CD14-positive monocyte (primary cell): ENCODE measurements around the gene KISS1R. TPM values are rescaled to one million over a fixed set of nuclear protein-coding genes. Genes with fewer than 3 reads are reported as not detected.

Source experiments
- DNase-seq, 3 donors: peaks; one replicate each; pipeline ENCODE4 v3.0.0-alpha.2; 2011 to 2022
- H2AFZ ChIP-seq: 2 replicates; pipeline ENCODE4 v1.6.0; 2012; ENCODE audit warnings: mild to moderate bottlenecking, low read depth, low read length, inconsistent platforms; ENCODE audit not compliant: insufficient read depth, poor library complexity, severe bottlenecking
- H3K27ac ChIP-seq, 2 donors: 1 replicate in 1 of 2; 2 replicates in 1 of 2; pipeline ENCODE4 v1.5.1; 2012 to 2013; ENCODE audit warnings: low read length in 2 of 2, control low read depth in 1 of 2, inconsistent platforms in 1 of 2, low read depth in 1 of 2, mild to moderate bottlenecking in 1 of 2
- H3K27me3 ChIP-seq, 2 donors: one replicate each; pipeline versions ENCODE4 v1.6.0 to v1.6.1; 2011 to 2013; ENCODE audit warnings: low read length in 2 of 2; ENCODE audit not compliant: control insufficient read depth in 2 of 2, insufficient read depth in 2 of 2
- H3K36me3 ChIP-seq, 2 donors: replicated peaks in 1 of 2; 1 replicate in 1 of 2; 2 replicates in 1 of 2; pipeline versions ENCODE4 v1.5.1 to v1.6.1; 2012 to 2013; ENCODE audit warnings: low read length in 2 of 2, control low read depth in 1 of 2, inconsistent platforms in 1 of 2, mild to moderate bottlenecking in 1 of 2; ENCODE audit not compliant: insufficient read depth in 2 of 2, control insufficient read depth in 1 of 2
- H3K4me1 ChIP-seq, 2 donors: 1 replicate in 1 of 2; 2 replicates in 1 of 2; pipeline versions ENCODE4 v1.5.1 to v1.6.1; 2012 to 2013; ENCODE audit warnings: low read length in 2 of 2, control low read depth in 1 of 2, inconsistent platforms in 1 of 2, mild to moderate bottlenecking in 1 of 2, moderate library complexity in 1 of 2; ENCODE audit not compliant: insufficient read depth in 2 of 2, control insufficient read depth in 1 of 2
- H3K4me2 ChIP-seq: replicated peaks from 2 replicates; pipeline ENCODE3; 2012; ENCODE audit warnings: low read length, moderate library complexity, mild to moderate bottlenecking; ENCODE audit not compliant: poor library complexity, severe bottlenecking; ENCODE audit errors: extremely low read depth
- H3K4me3 ChIP-seq, 3 experiments: fragments of 200-600 bp in 1 of 3; sonication (generic) in 1 of 3; replicated peaks in 1 of 3; 1 replicate in 2 of 3; 2 replicates in 1 of 3; pipeline ENCODE4 v1.5.1; 2011 to 2013; ENCODE audit warnings: low read length in 3 of 3, mild to moderate bottlenecking in 3 of 3, control low read depth in 2 of 3, low read depth in 2 of 3, inconsistent platforms in 1 of 3, moderate library complexity in 1 of 3
- H3K79me2 ChIP-seq: 2 replicates; pipeline ENCODE4 v1.6.0; 2012; ENCODE audit warnings: mild to moderate bottlenecking, control low read depth, inconsistent platforms, low read length, moderate library complexity; ENCODE audit not compliant: insufficient read depth
- H3K9ac ChIP-seq: 2 replicates; pipeline ENCODE4 v1.6.0; 2017; ENCODE audit warnings: low read length, mild to moderate bottlenecking; ENCODE audit not compliant: insufficient read depth, poor library complexity, severe bottlenecking
- H3K9me3 ChIP-seq, 2 donors: replicated peaks in 1 of 2; 1 replicate in 1 of 2; 2 replicates in 1 of 2; pipeline versions ENCODE4 v1.5.1 to v1.6.1; 2012 to 2013; ENCODE audit warnings: low read length in 2 of 2, control low read depth in 1 of 2; ENCODE audit not compliant: control insufficient read depth in 1 of 2, insufficient read depth in 1 of 2
- H4K20me1 ChIP-seq: 2 replicates; pipeline ENCODE4 v1.6.0; 2012; ENCODE audit warnings: mild to moderate bottlenecking, low read length, control low read depth, moderate library complexity; ENCODE audit not compliant: insufficient read depth
- H3K27ac Mint-ChIP-seq, 7 donors: one replicate each; pipeline ENCODE4 v1.8.0; 2020; ENCODE audit warnings: mild to moderate bottlenecking in 7 of 7, mixed read lengths in 7 of 7, moderate library complexity in 6 of 7, inconsistent platforms in 2 of 7
- H3K27me3 Mint-ChIP-seq, 3 donors: one replicate each; pipeline ENCODE4 v1.8.0; 2021 to 2022; ENCODE audit warnings: low read depth in 3 of 3, mild to moderate bottlenecking in 3 of 3, mixed read lengths in 3 of 3, moderate library complexity in 3 of 3, inconsistent platforms in 1 of 3
- H3K36me3 Mint-ChIP-seq, 2 donors: one replicate each; pipeline ENCODE4 v1.8.0; 2020; ENCODE audit warnings: mixed read lengths in 2 of 2, inconsistent platforms in 1 of 2, mild to moderate bottlenecking in 1 of 2
- H3K4me1 Mint-ChIP-seq: one replicate; pipeline ENCODE4 v1.8.0; 2020; ENCODE audit warnings: mild to moderate bottlenecking, mixed read lengths
- H3K4me3 Mint-ChIP-seq, 2 donors: one replicate each; pipeline ENCODE4 v1.8.0; 2020; ENCODE audit warnings: mild to moderate bottlenecking in 2 of 2, mixed read lengths in 2 of 2, moderate library complexity in 1 of 2
- H3K9me3 Mint-ChIP-seq, 7 donors: one replicate each; pipeline ENCODE4 v1.8.0; 2020 to 2022; ENCODE audit warnings: mixed read lengths in 7 of 7, mild to moderate bottlenecking in 6 of 7, moderate library complexity in 6 of 7, inconsistent platforms in 2 of 7
- WGBS: methylation state at CpG from one replicate; pipeline ENCODE4 v1.1.5; 2013; ENCODE audit warnings: missing lambda C conversion rate; ENCODE audit not compliant: insufficient coverage; 5-methylcytosine and 5-hydroxymethylcytosine counted together
- intact Hi-C, 2 donors: fragments of 100-400 bp; cut with micrococcal nuclease; formaldehyde crosslinking; loops; one replicate each; pipeline versions ENCODE4 v1.15.0 to v1.15.1; 2023
- polyA plus RNA-seq, 3 donors: library from polyadenylated mRNA; depleted of rRNA in 1 of 3; unstranded in 2 of 3; stranded (reverse) in 1 of 3; fragments of 300-500 nt in 2 of 3; fragments of >200 nt in 1 of 3; fragmentation: Illumina TruSeq in 2 of 3; gene quantifications; 1 replicate in 2 of 3; 2 replicates in 1 of 3; pipeline ENCODE4 v1.2.3, GENCODE V29; 2012 to 2021
- TF ChIP-seq, protein P1 (sequence below): fragments of 200-600 bp; IDR thresholded peaks from one replicate; pipeline ENCODE4 v1.8.0; 2022; ENCODE audit warnings: antibody characterized with exemption, mild to moderate bottlenecking

KISS1R gene
- polyA plus RNA-seq, 3 donors, result not detected

DNA sequence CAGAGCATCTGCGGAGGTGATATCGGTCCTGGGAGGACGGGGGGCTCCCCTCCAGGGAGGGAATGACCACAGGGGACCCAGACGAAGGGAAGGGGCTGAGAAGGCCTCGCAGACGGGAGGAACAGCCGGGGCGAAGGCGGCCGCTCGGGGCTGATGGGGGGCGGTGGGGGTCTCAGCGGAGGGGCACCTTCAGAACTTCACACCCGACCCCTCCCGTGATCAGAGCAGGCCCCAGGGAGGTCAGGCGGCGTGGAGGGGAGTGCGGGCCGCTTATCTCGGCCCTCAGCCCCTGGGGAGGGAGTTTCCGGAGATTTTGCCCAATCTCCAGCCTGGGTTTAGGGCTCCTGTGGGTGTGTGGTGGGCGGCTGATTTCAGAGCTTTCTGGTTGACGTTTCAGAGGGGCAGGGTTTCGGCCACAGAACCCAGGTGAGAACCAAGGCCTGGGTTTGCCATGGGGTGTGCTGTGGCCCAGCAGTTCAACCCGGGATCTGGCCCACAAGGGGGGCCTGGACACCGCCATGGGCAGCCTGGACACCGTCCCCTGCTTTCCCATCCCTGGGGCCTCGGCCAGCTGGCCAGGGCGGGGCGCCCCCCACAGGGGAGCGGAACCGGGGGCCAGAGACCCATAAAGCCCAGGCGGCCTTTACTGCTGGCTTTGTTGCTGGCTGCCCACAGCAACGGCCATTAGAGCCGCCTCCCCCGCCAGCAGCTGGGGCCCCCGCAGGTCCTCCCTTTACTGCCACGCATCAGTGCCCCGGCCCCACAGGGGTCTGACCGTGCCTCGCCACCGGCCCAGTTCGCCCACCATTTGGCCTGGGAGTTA lies 37.8 kb downstream of the KISS1R start:
- Histone ChIP-seq H3K4me3 (no peak overlapping the region), H4K20me1 (peaks cover 99% of the 10 kb centered on the region), H3K9me3 (no peaks in the 10 kb centered on the region), H3K79me2 (peaks cover 95% of the 10 kb centered on the region), H3K4me1 (peaks cover 22 to 26% of the 10 kb centered on the region in 2 donors), H3K27ac (no peak overlapping the region), H3K4me2 (no peak overlapping the region), H3K36me3 (peaks cover 6 to 18% of the 10 kb centered on the region in 2 donors), H2AFZ (no peak overlapping the region), H3K27me3 (no peaks in the 10 kb centered on the region), H3K9ac (no peak overlapping the region)
- Mint-ChIP-seq H3K27ac (peak overlapping the region in 1 of 7 donors; percentile 65), H3K36me3 (peaks cover 13 to 33% of the 10 kb centered on the region in 2 donors), H3K4me1 (peaks cover 29% of the 10 kb centered on the region), H3K27me3 (no peaks in the 10 kb centered on the region), H3K4me3 (no peak overlapping the region), H3K9me3 (no peaks in the 10 kb centered on the region)
- DNase-seq, result no peak
- intact Hi-C loops, result no loop called here
- TF ChIP-seq, protein P1, sequence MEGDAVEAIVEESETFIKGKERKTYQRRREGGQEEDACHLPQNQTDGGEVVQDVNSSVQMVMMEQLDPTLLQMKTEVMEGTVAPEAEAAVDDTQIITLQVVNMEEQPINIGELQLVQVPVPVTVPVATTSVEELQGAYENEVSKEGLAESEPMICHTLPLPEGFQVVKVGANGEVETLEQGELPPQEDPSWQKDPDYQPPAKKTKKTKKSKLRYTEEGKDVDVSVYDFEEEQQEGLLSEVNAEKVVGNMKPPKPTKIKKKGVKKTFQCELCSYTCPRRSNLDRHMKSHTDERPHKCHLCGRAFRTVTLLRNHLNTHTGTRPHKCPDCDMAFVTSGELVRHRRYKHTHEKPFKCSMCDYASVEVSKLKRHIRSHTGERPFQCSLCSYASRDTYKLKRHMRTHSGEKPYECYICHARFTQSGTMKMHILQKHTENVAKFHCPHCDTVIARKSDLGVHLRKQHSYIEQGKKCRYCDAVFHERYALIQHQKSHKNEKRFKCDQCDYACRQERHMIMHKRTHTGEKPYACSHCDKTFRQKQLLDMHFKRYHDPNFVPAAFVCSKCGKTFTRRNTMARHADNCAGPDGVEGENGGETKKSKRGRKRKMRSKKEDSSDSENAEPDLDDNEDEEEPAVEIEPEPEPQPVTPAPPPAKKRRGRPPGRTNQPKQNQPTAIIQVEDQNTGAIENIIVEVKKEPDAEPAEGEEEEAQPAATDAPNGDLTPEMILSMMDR, result no peak
- WGBS, result 95% methylated on average over 34 of the region's 43 CpGs

DNA sequence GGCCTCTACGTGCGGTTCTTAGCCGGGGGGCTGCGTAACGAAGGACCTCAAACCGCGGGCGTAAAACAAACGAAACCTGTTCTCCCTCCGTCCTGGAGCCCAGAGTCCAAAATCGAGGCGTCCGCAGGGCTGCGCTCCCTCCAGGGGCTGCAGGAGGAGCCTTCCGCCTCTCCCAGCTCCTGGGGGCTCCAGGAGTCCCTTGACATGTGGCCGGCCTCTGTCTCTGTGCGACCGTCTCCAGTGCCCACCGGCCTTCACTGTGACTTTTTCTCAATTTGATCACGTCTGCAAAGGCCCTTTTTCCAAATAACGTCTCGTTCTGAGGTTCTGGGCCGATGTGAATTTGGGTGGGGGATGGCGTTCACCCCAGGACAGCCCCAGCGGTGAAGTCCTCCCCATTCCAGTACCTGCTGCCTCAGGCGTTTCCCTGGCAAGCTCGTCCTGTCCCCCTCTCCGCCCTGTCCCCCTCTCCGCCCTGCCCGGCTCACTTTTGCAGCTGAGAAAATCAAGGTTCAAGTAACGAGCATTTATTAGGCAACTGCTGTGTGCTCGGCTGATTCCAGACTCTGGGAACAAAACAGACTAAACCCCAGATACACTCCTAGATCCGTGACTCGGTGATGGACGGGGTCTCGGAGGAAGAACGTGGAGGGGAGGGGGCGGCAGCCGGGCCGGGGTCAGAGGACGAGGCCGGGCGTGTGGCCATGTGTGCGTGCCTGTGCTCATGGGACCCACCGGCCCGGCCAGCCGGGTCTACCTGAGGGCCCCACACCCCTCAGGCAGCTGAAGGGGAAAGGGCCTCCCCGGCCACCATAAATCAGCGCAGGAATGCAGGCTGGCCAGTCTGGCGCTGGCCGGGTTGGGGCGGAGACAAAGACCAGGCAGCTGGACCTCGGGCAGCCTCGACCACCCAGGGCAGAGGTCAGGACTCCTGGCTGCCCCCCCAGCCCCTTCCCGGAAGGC lies 39.0 kb downstream of the KISS1R start:
- peaks cover 96% of the 10 kb centered on the region for H3K79me2 ChIP-seq
- no peak overlapping the region for H3K27ac ChIP-seq
- no peaks in the 10 kb centered on the region for H3K27me3 Mint-ChIP-seq
- H3K4me2 ChIP-seq, result no peak overlapping the region
- H3K4me3 Mint-ChIP-seq, result no peak overlapping the region
- H3K36me3 ChIP-seq, result peaks cover 18 to 30% of the 10 kb centered on the region in 2 donors
- no peak overlapping the region for H3K9ac ChIP-seq
- no peaks in the 10 kb centered on the region for H3K9me3 ChIP-seq
- TF ChIP-seq, protein P1, result no peak
- H3K4me3 ChIP-seq, result no peak overlapping the region
- H3K4me1 ChIP-seq, result peaks cover 22 to 26% of the 10 kb centered on the region in 2 donors
- no peak for DNase-seq
- H2AFZ ChIP-seq, result no peak overlapping the region
- H3K4me1 Mint-ChIP-seq, result peaks cover 23% of the 10 kb centered on the region
- H4K20me1 ChIP-seq, result peaks cover 100% of the 10 kb centered on the region
- no peak overlapping the region for H3K27ac Mint-ChIP-seq
- no peaks in the 10 kb centered on the region for H3K27me3 ChIP-seq
- intact Hi-C loops, result no loop called here
- peaks cover 16 to 37% of the 10 kb centered on the region in 2 donors for H3K36me3 Mint-ChIP-seq
- 95% methylated on average over 47 of the region's 55 CpGs for WGBS
- no peaks in the 10 kb centered on the region for H3K9me3 Mint-ChIP-seq
